ENCODE results near the gene ANKRD20A1. TPM values are rescaled to one million over a fixed set of nuclear protein-coding genes. Genes with fewer than 3 reads are reported as not detected.
"Not testable (repeated sequence)": the region's sequence is repeated elsewhere in the genome, so short reads cannot be mapped to it uniquely, and the experiment has no call there.

ANKRD20A1 gene
- 3.7 and 11.6 TPM in 2 replicates for total RNA-seq (2011; cell fraction: chromatin; rRNA removed; ENCODE audit: low replicate concordance)
- 2.7 and 4.1 TPM in 2 replicates for total RNA-seq (2011; cell fraction: nucleolus; rRNA removed)
- 4.5 and 4.6 TPM in 2 replicates for total RNA-seq (2011; cell fraction: nucleoplasm; rRNA removed)
- total RNA-seq (2014; rRNA removed) (0.33 and 2.7 TPM in 2 replicates), total RNA-seq (2014; rRNA removed; fragmentation: Illumina TruSeq; extraction: Trizol) (2.9 and 4.5 TPM in 2 replicates), total RNA-seq (2015; rRNA removed; fragmentation: Illumina TruSeq; extraction: Trizol) (2.4 and 3.5 TPM in 2 replicates), total RNA-seq (2021) (1.2 and 1.8 TPM in 2 replicates), polyA plus RNA-seq (2011; rRNA removed) (0.92 and 1.7 TPM in 2 replicates), polyA plus RNA-seq (2014; fragmentation: Illumina TruSeq; extraction: Trizol) (1.4 and 2.1 TPM in 2 replicates), polyA plus RNA-seq (2014; fragmentation: Nextera tagmentation; extraction: Ambion mirVana) (1 to 10 TPM in 1 of 2 experiments, under 1 TPM in 1; 0.63 to 1.4 TPM), polyA plus RNA-seq (2014; rRNA removed) (0.41 and 2.5 TPM in 2 replicates), polyA minus RNA-seq (2011; rRNA and poly(A)+ RNA removed) (2.2 and 5.9 TPM in 2 replicates), Bru-seq, nascent RNA (percentile 42 among the genes with signal in this experiment), BruChase-seq, experiment 1, labeled RNA remaining after a 2-hour chase (percentile 44 among the genes with signal in this experiment), BruChase-seq, experiment 2, labeled RNA remaining after a 6-hour chase (percentile 43 among the genes with signal in this experiment)
- 0.71 TPM in 1 of 2 replicates, not detected in the other for polyA plus RNA-seq (2011; cell fraction: cytosol; rRNA removed)
- polyA plus RNA-seq (2011; cell fraction: nucleus; rRNA removed): 1.4 and 1.6 TPM in 2 replicates
- 1.8 and 2.8 TPM in 2 replicates for polyA plus RNA-seq (2012)
- 2.0 TPM in 1 of 2 replicates, not detected in the other for polyA minus RNA-seq (2011; cell fraction: cytosol; rRNA and poly(A)+ RNA removed)
- polyA minus RNA-seq (2011; cell fraction: nucleus; rRNA and poly(A)+ RNA removed): 1.2 and 4.6 TPM in 2 replicates
- long read RNA-seq, experiment 1, partial matches to known transcripts: 0 of 1 reads
- long read RNA-seq, experiment 1, other reads (novel, unspliced or antisense): 1 of 1 reads
- long read RNA-seq, experiment 2: 0 reads
- long read RNA-seq, experiment 3: 0 reads

DNA sequence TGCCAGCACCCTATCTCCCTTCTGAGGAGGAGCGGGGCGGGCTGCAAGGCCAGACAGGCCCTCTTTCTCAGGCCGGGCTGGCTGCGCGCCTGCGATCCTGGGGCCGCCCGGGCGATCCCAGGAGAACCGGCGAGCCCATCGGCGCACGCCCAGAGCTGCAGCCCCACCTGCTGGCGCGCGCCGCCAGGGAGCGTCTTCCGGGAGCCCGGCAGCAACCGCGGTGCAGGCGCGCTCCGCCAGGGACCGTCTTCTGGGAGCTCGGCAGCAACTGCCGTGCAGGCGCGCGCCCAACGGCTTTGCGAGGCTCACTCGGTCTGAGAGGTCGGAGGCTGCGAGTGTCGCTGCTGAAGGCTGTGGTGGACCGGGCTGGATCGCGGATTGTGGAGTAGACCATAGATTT, at the start of gene ANKRD20A1:
Gene ANKRD20A1 (plus strand): TSS at position 61 of the 400 bp plus-strand sequence. CDS start 496 bp downstream, outside the sequence.
- H3K4me2 ChIP-seq (ENCODE audit: insufficient read depth, low read length); H3K9me3 ChIP-seq (replicated peaks; ENCODE audit: control insufficient read depth, insufficient read depth, low read depth, low read length); in situ Hi-C loops (cut with MboI); ATAC-seq; POLR2A ChIA-PET; H2AFZ ChIP-seq (ENCODE audit: low read depth, low read length); H3K4me1 ChIP-seq (replicated peaks in 1 of 2; ENCODE audit: control insufficient read depth in 2 of 2, insufficient read depth in 2 of 2, low read length in 2 of 2); H3K79me2 ChIP-seq (ENCODE audit: control insufficient read depth, insufficient read depth, low read length); FAIRE-seq; H4K20me1 ChIP-seq (replicated peaks; ENCODE audit: control insufficient read depth, insufficient read depth, low read length); H3K9me1 ChIP-seq (ENCODE audit: control insufficient read depth, insufficient read depth, low read length); CTCF ChIA-PET (ENCODE audit: low intra/inter-chr PET ratio); H3K36me3 ChIP-seq (ENCODE audit: control insufficient read depth, insufficient read depth, low read length); H3K27ac ChIP-seq (ENCODE audit: extremely low read depth, low read depth, low read length); H3K4me3 ChIP-seq; H3K9ac ChIP-seq (ENCODE audit: insufficient read depth in 1 of 2, low read depth in 2 of 2, low read length in 2 of 2); DNase-seq (ENCODE audit: extremely low read depth in 1 of 4, low spot score in 3 of 4); intact Hi-C loops (cut with micrococcal nuclease); H3K27me3 ChIP-seq (ENCODE audit: control insufficient read depth in 2 of 2, insufficient read depth in 2 of 2, low read length in 2 of 2); BruUV-seq (replicated peaks): not testable (repeated sequence)
- WGBS (ENCODE audit: insufficient coverage, low coverage, missing lambda C conversion rate): no CpG with 5 or more reads among the region's 41 CpGs

- WGBS (ENCODE audit: insufficient coverage, low coverage, missing lambda C conversion rate): 0% methylated on average over 1 of the region's 11 CpGs
- H4K20me1 ChIP-seq (replicated peaks; ENCODE audit: control insufficient read depth, insufficient read depth, low read length); H3K27me3 ChIP-seq (ENCODE audit: control insufficient read depth in 2 of 2, insufficient read depth in 2 of 2, low read length in 2 of 2); H3K36me3 ChIP-seq (ENCODE audit: control insufficient read depth, insufficient read depth, low read length); H3K9ac ChIP-seq (ENCODE audit: insufficient read depth in 1 of 2, low read depth in 2 of 2, low read length in 2 of 2); H3K4me2 ChIP-seq (ENCODE audit: insufficient read depth, low read length); intact Hi-C loops (cut with micrococcal nuclease); H2AFZ ChIP-seq (ENCODE audit: low read depth, low read length); ATAC-seq; FAIRE-seq; H3K27ac ChIP-seq (ENCODE audit: extremely low read depth, low read depth, low read length); POLR2A ChIA-PET; H3K79me2 ChIP-seq (ENCODE audit: control insufficient read depth, insufficient read depth, low read length); in situ Hi-C loops (cut with MboI); H3K4me1 ChIP-seq (replicated peaks in 1 of 2; ENCODE audit: control insufficient read depth in 2 of 2, insufficient read depth in 2 of 2, low read length in 2 of 2); H3K9me1 ChIP-seq (ENCODE audit: control insufficient read depth, insufficient read depth, low read length); H3K9me3 ChIP-seq (replicated peaks; ENCODE audit: control insufficient read depth, insufficient read depth, low read depth, low read length); CTCF ChIA-PET (ENCODE audit: low intra/inter-chr PET ratio); H3K4me3 ChIP-seq; TF ChIP-seq CEBPG (CRISPR knock-in tag; IDR thresholded peaks at IDR 0.05): not testable (repeated sequence)
- peak in 1 of 4 experiments; percentile 6 for DNase-seq (ENCODE audit: extremely low read depth in 1 of 4, low spot score in 3 of 4)
- BruUV-seq (replicated peaks): TSS peak; percentile 76
- TF ChIP-seq CEBPB (tag; IDR thresholded peaks at IDR 0.05): peak; percentile 45; the same call in 1 of the 2 replicates
- TF ChIP-seq, protein P1, sequence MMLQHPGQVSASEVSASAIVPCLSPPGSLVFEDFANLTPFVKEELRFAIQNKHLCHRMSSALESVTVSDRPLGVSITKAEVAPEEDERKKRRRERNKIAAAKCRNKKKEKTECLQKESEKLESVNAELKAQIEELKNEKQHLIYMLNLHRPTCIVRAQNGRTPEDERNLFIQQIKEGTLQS (IDR thresholded peaks at IDR 0.05): peak; percentile 42
- TF ChIP-seq, protein P1 (CRISPR knock-in tag; conservative IDR thresholded peaks at IDR 0.05): not testable (repeated sequence)
- TF ChIP-seq CEBPG (tag; conservative IDR thresholded peaks at IDR 0.05 in 1 of 2, IDR thresholded peaks at IDR 0.05 in 1 of 2): peak; percentile 68 to 78
Measured at GRCh38 chr9:67832088-67832487, 26.6 kb upstream of the ANKRD20A1 start.

Measured in K562 (cell line).